Testis (tissue), 3 donors: ENCODE data around the gene CLDN4. TPM values are rescaled to one million over a fixed set of nuclear protein-coding genes. Genes with fewer than 3 reads are reported as not detected.

Source experiments
- DNase-seq: peaks from one replicate; pipeline ENCODE4 v3.0.0-alpha.2; 2019
- H3K27ac ChIP-seq, 2 donors: fragments of 200-600 bp; sonication (generic); one replicate each; pipeline ENCODE4 v1.5.1; 2019
- H3K27me3 ChIP-seq: fragments of 200-600 bp; sonication (generic); one replicate; pipeline ENCODE4 v1.5.1; 2019
- H3K36me3 ChIP-seq: fragments of 200-600 bp; sonication (generic); one replicate; pipeline ENCODE4 v1.5.1; 2017; ENCODE audit warnings: low read depth; ENCODE audit errors: missing control alignments
- H3K4me1 ChIP-seq: fragments of 200-600 bp; sonication (generic); one replicate; pipeline ENCODE4 v1.5.1; 2019
- H3K4me3 ChIP-seq, 2 donors: fragments of 200-600 bp; sonication (generic); one replicate each; pipeline ENCODE4 v1.5.1; 2017 to 2019
- H3K9me3 ChIP-seq: fragments of 200-600 bp; sonication (generic); one replicate; pipeline ENCODE4 v1.5.1; 2017
- POLR2A ChIP-seq: fragments of 450-650 bp; IDR thresholded peaks from one replicate; pipeline ENCODE4 v1.6.1; 2017; ENCODE audit warnings: antibody characterized with exemption, mild to moderate bottlenecking, moderate library complexity
- WGBS, 2 donors: methylation state at CpG; one replicate each; pipeline ENCODE4 v1.1.5; 2018; 5-methylcytosine and 5-hydroxymethylcytosine counted together
- intact Hi-C: fragments of 100-400 bp; cut with DNase I; formaldehyde crosslinking; loops from one replicate; pipeline ENCODE4 v1.15.1; 2023; ENCODE audit warnings: low total_unique reads
- polyA plus RNA-seq: library from polyadenylated mRNA; stranded (reverse); fragments of 350-450 nt; fragmentation: Illumina TruSeq; extraction: RNeasy Lipid Tissue Mini Kit (QIAGEN cat#74804); gene quantifications from one replicate; pipeline ENCODE4 v1.2.3, GENCODE V29; 2014; ENCODE audit warnings: low read depth, low replicate concordance; ENCODE audit not compliant: insufficient read depth
- total RNA-seq, 2 donors: library from RNA; depleted of rRNA; stranded (reverse); fragments of >200 nt; gene quantifications; one replicate each; pipeline ENCODE4 v1.2.3, GENCODE V29; 2016
- TF ChIP-seq, protein P1 (sequence below), 3 experiments: fragments of 450-650 bp in 2 of 3; fragments of 200-600 bp in 1 of 3; sonication (generic) in 1 of 3; IDR thresholded peaks; one replicate each; pipeline ENCODE4 v1.5.1; 2016 to 2019; ENCODE audit warnings: antibody characterized with exemption in 3 of 3, mild to moderate bottlenecking in 2 of 3, moderate library complexity in 1 of 3

CLDN4 gene
- total and polyA plus RNA-seq, 3 donors from 2014 or later = 0.93 to 4.3 (median 0.94) TPM

DNA sequence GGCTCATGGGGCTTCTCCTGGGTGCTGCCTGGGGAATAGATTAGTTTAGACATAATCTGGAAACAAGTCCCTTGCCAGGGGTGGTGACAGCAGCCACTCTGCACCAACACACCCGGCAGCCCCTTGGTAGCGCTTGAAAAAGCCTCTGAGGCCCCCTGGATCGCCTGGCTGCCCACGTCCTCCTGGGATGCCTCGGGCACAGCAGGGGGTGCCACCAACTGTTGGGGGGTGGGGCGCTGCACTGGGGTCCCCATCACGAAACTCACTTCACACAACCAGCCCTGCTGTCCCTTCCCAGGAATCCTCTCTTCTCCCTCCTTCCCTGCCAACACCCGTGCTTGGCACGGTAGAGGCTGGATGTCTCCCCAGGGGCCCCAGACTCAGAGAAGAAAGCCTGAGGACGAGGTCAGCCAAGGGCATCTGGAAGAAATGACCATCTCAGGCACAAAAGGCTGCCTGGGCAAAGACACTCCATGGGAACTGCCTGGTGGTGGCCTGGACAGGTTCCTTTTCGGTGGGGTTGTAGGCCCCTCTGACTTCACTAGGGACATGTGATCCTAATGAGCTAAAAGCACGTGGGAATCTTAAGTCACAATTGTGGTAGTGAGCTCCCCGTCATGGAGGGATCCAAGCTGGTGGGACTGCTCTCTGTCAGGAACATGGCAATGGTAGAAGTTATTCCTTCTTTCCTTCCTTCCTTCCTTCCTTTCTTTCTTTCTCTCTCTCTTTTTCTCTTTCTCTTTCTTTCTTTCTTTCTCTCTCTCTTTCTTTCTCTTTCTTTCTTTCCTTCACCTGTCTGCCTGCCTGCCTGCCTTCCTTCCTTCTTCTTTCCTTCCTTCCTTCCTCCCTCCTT, 41.5 kb downstream of the CLDN4 start:
- H3K27me3 ChIP-seq = no peaks in the 10 kb centered on the region
- H3K9me3 ChIP-seq = no peaks in the 10 kb centered on the region
- peaks cover 13% of the 10 kb centered on the region for H3K4me1 ChIP-seq
- no peak for TF ChIP-seq POLR2A
- TF ChIP-seq, protein P1, sequence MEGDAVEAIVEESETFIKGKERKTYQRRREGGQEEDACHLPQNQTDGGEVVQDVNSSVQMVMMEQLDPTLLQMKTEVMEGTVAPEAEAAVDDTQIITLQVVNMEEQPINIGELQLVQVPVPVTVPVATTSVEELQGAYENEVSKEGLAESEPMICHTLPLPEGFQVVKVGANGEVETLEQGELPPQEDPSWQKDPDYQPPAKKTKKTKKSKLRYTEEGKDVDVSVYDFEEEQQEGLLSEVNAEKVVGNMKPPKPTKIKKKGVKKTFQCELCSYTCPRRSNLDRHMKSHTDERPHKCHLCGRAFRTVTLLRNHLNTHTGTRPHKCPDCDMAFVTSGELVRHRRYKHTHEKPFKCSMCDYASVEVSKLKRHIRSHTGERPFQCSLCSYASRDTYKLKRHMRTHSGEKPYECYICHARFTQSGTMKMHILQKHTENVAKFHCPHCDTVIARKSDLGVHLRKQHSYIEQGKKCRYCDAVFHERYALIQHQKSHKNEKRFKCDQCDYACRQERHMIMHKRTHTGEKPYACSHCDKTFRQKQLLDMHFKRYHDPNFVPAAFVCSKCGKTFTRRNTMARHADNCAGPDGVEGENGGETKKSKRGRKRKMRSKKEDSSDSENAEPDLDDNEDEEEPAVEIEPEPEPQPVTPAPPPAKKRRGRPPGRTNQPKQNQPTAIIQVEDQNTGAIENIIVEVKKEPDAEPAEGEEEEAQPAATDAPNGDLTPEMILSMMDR (IDR thresholded peaks at IDR 0.05) = no peak
- H3K4me3 ChIP-seq = no peak overlapping the region
- intact Hi-C loops = no loop called here
- no peaks in the 10 kb centered on the region for H3K36me3 ChIP-seq
- no peak for DNase-seq
- 75 to 79% methylated on average over 6 to 13 of the region's 13 CpGs for WGBS, 2 donors
- no peak overlapping the region for H3K27ac ChIP-seq

GRCh38 chr7:73876361-73876760, 45.6 kb downstream of the CLDN4 start:
- no peaks in the 10 kb centered on the region for H3K27me3 ChIP-seq
- TF ChIP-seq, protein P1 (IDR thresholded peaks at IDR 0.05) = no peak
- no peak for TF ChIP-seq POLR2A
- no peaks in the 10 kb centered on the region for H3K9me3 ChIP-seq
- no peak overlapping the region for H3K27ac ChIP-seq
- no peak for DNase-seq
- 92 to 94% methylated on average over 8 of the region's 8 CpGs for WGBS, 2 donors
- no peak overlapping the region for H3K4me3 ChIP-seq
- no peaks in the 10 kb centered on the region for H3K4me1 ChIP-seq
- intact Hi-C loops = no loop called here
- H3K36me3 ChIP-seq = no peaks in the 10 kb centered on the region

DNA sequence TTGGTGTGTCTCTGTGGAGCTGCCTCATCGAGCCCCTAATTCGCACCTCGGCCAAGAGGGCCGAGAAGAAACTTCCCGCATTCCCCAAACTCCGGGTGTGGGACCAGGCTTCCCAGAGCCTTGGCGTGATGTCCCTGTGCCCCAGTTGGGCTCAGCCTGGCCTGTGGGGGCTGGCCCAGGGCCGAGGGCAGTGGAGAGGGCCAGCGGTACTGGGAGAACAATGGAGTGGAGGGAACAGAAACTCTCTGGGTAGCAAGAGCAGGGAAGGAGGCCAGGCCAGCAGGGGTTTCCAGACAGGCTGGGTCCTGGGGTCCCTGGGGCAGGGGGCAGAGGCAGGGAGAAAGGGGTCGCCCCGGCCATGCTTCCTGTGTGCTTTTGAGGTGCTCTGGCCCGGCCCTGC, 46.2 kb downstream of the CLDN4 start:
- intact Hi-C loops = no loop called here
- WGBS, 2 donors = 91 to 95% methylated on average over 12 of the region's 12 CpGs
- no peak for TF ChIP-seq POLR2A
- TF ChIP-seq, protein P1 (IDR thresholded peaks at IDR 0.05) = no peak

GRCh38 chr7:73879977-73880681, 49.3 kb downstream of the CLDN4 start:
- no peak for DNase-seq
- Histone ChIP-seq H3K9me3 (no peaks in the 10 kb centered on the region), H3K4me3 (no peak overlapping the region), H3K27ac (no peak overlapping the region), H3K4me1 (no peaks in the 10 kb centered on the region), H3K27me3 (no peaks in the 10 kb centered on the region), H3K36me3 (no peaks in the 10 kb centered on the region)
- TF ChIP-seq, protein P1 (IDR thresholded peaks at IDR 0.05) = no peak
- no peak for TF ChIP-seq POLR2A
- intact Hi-C loops = no loop called here
- WGBS, 2 donors = 81 to 83% methylated on average over 17 to 18 of the region's 18 CpGs

More for the DNA sequence above, 46.2 kb downstream of the CLDN4 start:
- Histone ChIP-seq H3K9me3 (no peaks in the 10 kb centered on the region), H3K4me3 (no peak overlapping the region), H3K27me3 (no peaks in the 10 kb centered on the region), H3K36me3 (no peaks in the 10 kb centered on the region), H3K27ac (no peak overlapping the region), H3K4me1 (no peaks in the 10 kb centered on the region)
- no peak for DNase-seq
